Liver (tissue), 3 donors: ENCODE data around the gene SLC22A9.

Experiments used
- EGR1 ChIP-seq, 2 donors: IDR thresholded peaks; 2 replicates each; pipeline ENCODE4 v1.6.1; 2016 to 2018; ENCODE audit warnings: antibody characterized with exemption in 2 of 2, low read depth in 2 of 2
- FOXA1 ChIP-seq: IDR thresholded peaks from 2 replicates; pipeline ENCODE4 v1.6.1; 2016; ENCODE audit warnings: antibody characterized with exemption
- NR2F2 ChIP-seq: IDR thresholded peaks from 2 replicates; pipeline ENCODE4 v1.6.1; 2016; ENCODE audit warnings: antibody characterized with exemption
- SP1 ChIP-seq: IDR thresholded peaks from 2 replicates; pipeline ENCODE4 v1.6.1; 2018; ENCODE audit warnings: antibody characterized with exemption, mild to moderate bottlenecking
- TAF1 ChIP-seq: conservative IDR thresholded peaks from 2 replicates; pipeline ENCODE4 v1.6.1; 2016; ENCODE audit warnings: antibody characterized with exemption, mild to moderate bottlenecking
- TF ChIP-seq, protein P1 (sequence below): fragments of 150-350 bp; IDR thresholded peaks from 2 replicates; pipeline ENCODE4 v1.5.1; 2017; ENCODE audit warnings: improper control_type of control experiment, low read depth, low read length; ENCODE audit not compliant: missing input control
- TF ChIP-seq, protein P2 (sequence below): IDR thresholded peaks from 2 replicates; pipeline ENCODE4 v1.6.1; 2016; ENCODE audit warnings: antibody characterized with exemption
- donor health status: healthy.
- donor health status: healthy.

DNA sequence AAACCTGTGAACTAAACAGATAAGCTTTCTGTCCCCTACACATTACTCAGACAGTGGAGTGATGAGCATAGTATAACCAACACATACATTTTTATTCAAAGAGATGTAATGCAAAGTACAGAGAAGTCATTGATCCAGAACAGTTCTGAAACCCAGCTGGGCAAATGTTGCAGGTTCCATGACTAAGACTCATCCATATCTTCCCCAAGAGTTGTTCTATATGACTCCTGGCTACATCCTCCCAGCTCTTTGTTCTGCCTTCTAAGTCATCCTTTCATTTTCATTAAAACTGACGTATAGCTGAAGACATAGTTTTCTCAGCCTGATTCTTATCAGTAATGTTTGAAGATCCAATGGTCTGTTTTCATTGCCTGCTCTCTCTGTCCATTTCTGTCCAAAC is 74.1 kb downstream of the SLC22A9 start:
- TF ChIP-seq, protein P1, sequence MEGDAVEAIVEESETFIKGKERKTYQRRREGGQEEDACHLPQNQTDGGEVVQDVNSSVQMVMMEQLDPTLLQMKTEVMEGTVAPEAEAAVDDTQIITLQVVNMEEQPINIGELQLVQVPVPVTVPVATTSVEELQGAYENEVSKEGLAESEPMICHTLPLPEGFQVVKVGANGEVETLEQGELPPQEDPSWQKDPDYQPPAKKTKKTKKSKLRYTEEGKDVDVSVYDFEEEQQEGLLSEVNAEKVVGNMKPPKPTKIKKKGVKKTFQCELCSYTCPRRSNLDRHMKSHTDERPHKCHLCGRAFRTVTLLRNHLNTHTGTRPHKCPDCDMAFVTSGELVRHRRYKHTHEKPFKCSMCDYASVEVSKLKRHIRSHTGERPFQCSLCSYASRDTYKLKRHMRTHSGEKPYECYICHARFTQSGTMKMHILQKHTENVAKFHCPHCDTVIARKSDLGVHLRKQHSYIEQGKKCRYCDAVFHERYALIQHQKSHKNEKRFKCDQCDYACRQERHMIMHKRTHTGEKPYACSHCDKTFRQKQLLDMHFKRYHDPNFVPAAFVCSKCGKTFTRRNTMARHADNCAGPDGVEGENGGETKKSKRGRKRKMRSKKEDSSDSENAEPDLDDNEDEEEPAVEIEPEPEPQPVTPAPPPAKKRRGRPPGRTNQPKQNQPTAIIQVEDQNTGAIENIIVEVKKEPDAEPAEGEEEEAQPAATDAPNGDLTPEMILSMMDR = no peak
- TF ChIP-seq TAF1 (no peak), NR2F2 (no peak), SP1 (no peak), FOXA1 (no peak), EGR1 (IDR thresholded peaks at IDR 0.05; ENCODE audit: low read depth in 2 of 2) (no peak)
- TF ChIP-seq, protein P2, sequence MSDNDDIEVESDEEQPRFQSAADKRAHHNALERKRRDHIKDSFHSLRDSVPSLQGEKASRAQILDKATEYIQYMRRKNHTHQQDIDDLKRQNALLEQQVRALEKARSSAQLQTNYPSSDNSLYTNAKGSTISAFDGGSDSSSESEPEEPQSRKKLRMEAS = no peak
